Stimulated activated CD8-positive, alpha-beta memory T cell treated with anti-CD3 and anti-CD28 coated beads, Interleukin-4, amount 100 ng/mL, for 1 hour (primary cell): ENCODE results near the gene ODR4.
"Not testable (repeated sequence)": the region's sequence is repeated elsewhere in the genome, so short reads cannot be mapped to it uniquely, and the experiment has no call there.

Experiments used
- DNase-seq, 2 donors: peaks; one replicate each; pipeline ENCODE4 v3.0.0-alpha.2; 2020; ENCODE audit warnings: low read depth in 2 of 2, low spot score in 1 of 2

The ODR4 gene

DNA sequence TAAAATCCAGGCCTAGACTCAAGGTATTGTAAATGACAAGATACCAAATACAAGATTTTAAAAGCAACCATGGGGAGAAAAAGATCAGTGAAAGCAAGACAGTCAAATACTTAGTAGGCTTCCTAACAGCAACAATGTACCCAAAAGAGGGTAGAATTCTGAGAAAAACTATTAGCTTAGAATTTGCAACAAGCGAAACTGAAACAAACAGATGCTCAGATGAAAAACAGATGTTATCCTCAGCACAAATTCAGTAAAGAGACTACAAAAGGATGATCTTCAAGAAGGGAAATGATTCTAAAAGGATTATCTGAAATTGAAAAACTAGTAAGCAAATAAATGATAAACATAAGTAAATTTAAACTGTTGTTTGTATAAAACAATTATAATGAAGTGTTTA lies 45.3 kb downstream of the ODR4 start:
- no peak for DNase-seq

DNA sequence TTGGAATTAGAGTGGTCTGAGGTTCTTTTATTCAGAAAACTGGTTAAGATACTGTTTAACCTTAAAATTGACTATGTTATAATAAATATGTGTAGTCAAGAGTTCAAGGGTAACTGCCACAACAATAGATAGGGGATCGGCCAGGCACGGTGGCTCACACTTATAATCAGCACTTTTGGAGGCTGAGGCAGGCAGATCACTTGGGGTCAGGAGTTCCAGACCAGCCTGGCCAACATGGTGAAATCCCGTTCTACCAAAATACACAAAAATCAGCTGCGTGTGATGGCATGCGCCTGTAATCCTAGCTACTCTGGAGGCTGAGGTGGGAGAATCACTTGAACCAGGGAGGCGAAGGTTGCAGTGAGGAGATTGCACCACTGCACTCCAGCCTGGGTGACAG lies 45.8 kb downstream of the ODR4 start:
- DNase-seq = no peak

DNA sequence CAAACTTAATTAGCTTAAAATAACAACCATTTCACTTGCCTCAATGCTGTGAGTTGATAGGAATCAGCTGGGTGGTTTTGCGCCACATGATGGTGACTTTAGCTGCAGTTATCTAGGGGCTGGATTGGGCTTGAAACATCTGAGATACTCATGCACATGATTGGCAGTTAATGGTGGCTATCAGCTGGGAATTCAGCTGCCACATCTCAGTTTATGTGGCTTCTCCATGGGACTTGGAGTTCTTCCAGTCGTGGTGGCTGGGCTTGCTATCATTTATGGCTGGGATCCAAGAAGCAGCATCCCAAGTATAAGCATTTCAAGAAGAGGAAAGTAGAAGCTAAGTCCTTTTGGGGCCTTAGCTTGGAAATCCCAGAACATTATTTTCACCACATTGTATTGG lies 48.9 kb downstream of the ODR4 start:
- DNase-seq = no peak

DNA sequence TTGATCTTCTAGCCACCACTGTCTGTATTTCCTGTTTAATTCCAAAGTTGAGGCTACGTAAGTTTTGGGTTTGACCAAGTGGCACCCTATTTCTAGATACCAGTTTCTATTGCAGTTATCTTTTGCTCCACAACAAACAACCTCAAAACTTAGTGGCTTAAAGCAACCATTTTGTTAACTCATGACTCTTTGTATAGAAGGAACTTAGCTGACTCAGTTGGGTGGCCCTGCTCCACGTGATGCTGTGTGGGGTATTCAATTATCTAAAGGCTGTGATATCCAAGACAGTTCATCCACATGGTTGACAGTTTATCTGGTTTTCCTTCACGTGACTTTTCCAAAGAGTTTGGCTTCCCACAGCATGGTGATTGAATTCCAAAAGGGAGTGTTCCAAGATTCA lies 50.5 kb downstream of the ODR4 start:
- no peak for DNase-seq

DNA sequence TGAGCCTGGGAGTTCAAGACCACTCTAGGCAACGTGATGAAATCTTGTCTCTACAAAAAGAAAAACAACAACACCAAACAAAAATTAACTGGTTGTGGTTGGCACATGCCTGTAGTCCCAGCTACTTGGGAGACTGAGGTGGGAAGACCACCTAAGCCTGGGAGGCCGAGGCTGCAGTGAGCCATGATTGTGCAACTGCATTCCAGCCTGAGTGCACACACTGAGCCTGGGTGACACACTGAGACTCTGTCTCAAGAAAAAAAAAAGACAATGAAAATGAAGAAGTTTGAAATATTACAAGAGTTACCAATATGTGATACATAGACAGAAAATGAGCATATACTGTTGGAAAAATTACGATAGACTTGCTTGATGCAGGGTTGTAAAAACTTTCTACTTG lies 53.4 kb downstream of the ODR4 start:
- DNase-seq = no peak

DNA sequence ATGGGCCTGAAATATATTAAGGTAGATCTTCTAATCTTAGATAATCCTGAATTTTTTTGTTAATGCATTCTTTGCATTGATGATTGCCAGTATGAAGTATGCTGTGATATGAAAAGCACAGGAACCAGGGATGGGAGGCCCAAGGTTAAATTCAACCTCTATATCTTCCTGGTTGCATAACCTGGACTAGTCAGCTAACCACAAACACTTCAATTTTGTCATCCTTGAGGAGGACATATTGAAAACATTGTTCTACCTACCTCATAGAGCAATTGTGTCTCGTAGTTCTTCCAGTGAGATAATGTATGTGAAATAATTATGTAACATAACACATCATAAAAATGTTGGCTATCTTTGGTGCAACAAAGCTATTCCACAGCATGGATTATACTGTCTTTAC lies 59.7 kb downstream of the ODR4 start:
- no peak for DNase-seq

DNA sequence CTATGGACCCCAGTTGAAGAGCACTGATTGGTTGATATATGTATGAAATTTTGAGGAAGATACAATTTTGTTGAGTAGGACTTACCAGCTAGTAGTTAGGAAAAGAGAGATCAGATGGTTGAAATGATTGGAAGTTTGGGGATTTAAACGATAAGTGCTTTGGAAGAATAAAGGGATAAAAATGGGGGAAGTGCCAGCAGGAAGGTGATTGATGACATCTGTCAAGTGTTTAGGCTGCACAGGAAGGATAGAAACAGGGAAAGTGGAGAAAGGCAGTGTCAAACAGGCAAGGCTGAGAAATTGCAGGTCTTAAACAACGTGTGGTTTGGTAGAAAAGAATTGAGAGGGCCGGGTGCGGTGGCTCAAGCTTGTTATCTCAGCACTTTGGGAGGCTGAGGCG lies 62.9 kb downstream of the ODR4 start:
- no peak for DNase-seq

DNA sequence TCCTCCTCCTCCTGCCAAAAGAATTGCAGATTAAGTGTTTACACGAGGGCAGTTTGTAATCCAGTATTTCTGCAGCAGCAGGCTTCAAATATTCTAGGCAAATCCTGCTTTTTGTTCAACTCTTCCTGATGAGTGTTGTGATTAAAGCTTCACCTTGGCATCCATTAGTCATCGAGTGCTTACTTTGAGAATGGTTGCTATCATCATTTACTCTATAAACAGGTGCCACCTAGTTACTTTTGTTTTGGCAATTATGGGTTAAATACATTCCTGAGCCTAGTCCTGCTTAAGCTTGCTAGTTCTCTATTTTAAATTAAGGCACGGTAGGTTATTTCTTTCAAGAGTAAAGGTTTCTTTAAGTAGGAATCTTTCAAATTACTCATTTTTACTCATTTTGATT lies 64.9 kb downstream of the ODR4 start:
- DNase-seq = no peak

DNA sequence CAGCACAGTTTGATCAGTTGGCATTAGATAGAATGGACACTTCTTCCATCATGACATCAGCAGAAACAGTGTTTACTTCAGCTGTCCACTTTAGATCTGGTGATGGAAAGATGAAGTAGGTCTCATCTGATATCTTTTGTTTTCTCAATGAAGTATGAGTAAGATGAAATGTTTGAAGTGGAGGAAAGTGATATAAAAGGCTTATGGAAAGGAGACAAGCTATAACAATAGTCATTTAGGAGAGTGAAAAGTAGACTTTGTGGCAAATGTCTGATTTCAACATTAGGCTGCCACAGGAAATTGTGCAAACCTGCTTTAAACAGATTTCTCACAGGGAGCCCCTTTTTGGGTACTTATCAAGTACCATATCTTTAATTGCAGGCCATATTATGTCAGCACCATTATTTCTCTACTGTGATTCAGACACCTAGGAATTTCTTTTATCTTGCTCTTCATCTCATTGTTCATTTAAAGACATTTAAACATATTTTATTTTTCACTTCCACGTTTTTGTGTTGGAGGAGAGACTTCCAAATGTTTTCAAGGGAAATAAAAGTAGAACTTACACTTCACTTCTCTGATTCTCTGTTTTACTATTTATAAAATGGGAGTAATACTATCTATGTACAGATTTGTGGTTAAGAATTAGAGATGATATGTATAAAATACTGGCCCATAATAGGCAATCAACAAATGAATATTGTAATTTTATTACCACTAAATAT lies 67.2 kb downstream of the ODR4 start:
- DNase-seq = no peak

DNA sequence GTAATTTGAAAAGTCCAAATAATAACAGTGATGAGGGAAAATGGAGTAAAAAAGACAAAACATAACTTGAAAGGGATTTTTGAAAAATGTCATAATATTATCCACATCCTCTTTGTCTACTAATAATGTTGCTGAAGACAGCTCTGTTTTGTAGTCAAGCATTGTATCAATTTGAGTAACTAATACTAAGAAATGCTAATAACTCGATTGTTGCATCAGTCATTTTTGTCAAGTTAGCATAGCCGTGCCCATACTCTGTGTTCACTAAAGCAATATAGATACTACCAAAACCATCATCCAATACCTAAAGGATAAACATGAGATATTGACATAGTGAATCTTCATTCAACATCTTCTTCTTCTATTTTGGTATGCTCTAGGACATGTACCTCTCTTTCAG lies 68.0 kb downstream of the ODR4 start:
- no peak for DNase-seq

DNA sequence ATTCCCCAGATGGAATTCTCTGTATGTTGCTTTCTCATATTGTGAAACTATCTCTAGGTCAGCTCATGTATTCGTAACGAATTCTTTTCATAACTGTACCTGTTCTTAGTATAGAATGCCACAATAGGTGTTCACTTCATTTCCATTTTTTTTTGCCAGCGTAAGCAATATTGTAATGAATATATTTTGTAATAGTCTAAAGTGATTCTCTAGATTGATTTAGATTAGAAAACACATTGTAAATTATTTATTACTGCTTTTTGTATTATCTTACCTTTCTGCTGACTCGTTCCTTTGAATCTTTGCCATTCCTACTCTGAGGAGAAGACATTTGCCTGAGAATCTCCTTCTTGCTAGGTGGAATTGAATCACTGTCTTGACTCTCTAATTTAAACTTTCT lies 70.5 kb downstream of the ODR4 start:
- no peak for DNase-seq

DNA sequence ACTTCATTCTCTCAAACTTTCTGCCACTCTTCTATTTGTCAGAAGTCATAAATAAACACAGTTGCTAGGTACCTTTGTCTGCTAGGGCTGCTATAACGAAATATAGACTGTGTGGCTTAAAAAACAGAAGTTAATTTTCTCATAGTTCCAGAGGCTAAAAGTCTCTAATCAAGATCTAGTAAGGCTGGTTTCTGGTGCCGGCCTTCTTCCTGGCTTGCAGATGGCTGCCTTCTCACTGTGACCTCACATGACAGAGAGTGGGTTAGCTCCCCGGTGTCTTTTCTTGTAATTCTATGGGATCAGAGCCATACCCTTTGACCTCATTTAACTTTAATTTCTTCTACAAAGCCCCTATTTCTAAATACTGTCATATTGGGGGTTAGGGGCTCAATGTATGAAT lies 79.3 kb downstream of the ODR4 start:
- no peak for DNase-seq

DNA sequence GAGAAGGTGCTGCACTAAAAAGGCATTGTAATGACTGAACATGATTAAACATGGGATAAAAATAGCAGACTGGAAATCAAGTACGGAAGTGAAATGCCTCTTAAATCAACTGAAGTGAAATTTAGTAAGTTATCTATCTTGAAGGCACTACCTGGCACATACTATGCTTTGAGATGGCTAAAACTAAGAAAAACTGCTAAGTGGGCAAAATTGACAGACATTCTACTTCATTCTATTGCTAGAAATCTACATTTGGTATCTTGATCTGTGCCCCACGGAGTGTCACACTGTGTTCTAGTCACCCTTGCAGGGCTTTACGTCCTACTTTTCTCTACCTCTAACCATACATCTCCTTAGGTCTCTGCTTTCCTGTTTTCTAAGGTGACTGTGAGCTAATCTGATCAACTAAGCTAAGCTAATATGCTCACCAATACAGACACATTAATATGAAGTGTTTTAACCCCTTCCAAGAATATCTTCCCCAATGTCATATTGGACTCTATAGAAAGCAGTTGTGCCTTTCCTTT lies 81.2 kb downstream of the ODR4 start:
- no peak for DNase-seq

DNA sequence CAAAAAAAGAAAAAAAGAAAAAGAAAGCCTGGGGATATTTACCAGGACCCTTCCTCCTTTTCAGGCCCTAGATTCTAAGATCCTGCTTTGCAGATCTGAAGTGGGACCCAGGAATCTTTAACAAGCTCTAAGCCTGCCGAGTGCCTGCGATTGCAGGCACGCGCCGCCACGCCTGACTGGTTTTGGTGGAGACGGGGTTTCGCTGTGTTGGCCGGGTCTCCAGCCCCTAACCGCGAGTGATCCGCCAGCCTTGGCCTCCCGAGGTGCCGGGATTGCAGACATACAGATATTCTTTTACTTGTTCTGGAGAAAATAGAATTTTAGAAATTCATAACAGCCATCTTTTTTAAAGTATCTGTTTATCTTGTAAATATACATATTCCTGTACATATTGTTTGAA lies 83.5 kb downstream of the ODR4 start:
- not testable (repeated sequence) for DNase-seq

DNA sequence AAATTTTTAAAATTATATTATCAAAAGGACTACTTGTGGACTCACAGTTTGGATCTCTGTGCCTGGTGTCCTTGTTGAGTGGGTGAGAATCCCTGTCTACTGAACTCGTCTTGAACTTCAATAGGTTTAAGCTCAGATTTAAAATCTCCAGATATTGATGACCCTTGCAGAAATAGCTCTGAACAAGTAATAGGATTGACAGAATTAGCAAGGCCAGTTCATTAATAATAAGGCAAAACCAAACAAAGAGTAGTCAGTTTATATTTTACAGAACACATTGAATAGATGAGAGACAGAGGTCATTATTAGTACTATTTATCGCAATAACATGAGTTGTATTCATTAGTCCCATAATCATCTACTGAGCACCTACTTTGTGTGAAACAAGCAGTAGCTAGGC lies 85.4 kb downstream of the ODR4 start, which contains the start of gene PDC:
Gene PDC, minus strand, starts transcription at position 101 of the 400 bp plus-strand sequence. CDS start 11,655 bp downstream, outside the sequence.
- DNase-seq = no peak

DNA sequence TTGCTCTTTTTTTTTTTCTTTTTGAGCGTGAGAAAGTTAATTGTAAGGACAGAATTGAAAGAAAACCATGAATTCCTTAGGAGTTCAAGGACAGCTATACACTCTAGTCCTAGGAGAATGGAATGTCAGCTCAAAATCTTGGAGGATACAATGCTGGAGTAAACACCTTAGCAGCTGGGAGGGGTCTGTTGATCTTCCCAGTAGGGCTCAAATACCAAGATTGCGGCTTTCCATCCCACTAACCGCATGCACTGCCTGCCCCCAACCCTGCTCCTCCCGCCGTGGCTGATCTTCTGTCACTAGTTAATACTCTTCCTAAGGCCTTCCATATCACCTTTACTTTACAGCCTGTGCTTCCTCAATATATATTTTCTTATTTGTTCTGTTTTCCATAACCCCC lies 87.9 kb downstream of the ODR4 start:
- DNase-seq = no peak

DNA sequence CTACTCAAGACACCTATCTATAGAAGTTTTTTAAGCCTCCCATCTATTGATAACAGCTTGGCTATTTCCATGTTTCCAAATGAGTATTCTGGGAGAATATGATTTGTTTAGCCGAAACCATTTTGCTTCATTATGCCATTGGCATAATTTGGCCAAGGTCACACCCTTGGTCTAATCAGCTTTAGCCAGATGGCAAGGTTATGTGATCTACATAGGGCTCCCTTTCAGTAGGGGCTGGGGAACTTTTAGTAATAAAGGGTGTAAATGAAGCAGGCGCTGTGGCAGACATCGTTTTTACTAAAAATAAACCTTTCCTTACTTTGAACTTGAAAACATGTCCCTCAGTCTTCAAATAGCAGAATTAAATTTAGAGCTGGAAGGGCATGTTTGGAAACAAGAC lies 88.3 kb downstream of the ODR4 start:
- no peak for DNase-seq

DNA sequence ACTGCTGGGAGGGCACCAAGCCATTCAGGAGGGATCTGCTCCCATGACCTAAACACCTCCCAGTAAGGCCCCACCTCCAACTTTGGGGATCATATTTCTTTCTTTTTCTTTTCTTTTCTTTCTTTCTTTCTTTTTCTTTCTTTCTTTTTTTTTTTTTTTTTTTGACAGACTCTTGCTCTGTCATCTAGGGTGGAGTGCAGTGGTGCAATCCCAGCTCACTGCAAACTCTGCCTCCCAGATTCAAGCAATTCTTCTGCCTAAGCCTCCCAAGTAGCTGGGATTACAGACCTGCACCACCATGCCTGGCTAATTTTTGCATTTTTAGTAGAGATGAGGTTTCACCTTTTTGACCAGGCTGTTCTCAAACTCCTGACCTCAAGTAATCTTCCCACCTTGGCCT lies 89.9 kb downstream of the ODR4 start:
- not testable (repeated sequence) for DNase-seq

DNA sequence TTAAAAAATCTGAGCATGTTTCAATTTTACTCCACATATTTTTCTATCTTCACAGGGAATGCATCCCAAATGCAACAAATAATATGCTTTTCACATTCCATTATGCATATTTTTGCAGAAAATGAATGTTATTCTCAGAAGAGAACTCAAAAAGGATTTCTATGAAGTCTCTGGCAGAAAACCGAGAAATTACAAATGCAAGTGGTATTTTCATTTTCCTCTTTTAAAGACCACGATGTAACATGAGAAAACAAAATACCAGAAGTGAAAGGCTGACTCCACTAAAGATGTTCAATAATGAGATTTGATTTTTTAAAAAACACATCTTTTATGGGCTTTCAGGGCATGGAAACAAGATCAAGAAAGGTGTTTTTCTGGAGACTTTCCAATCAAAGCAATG lies 90.3 kb downstream of the ODR4 start:
- no peak for DNase-seq
